NCI-H69 (cell line): ENCODE measurements around the gene PKNOX2.

Experiments
- DNase-seq: peaks from one replicate; lab custom pipeline; 2025; lab: John Stamatoyannopoulos, UW

Gene PKNOX2

GRCh38 chr11:125287491-125288210 is 123.1 kb downstream of the PKNOX2 start:
- peak; percentile 88 for DNase-seq

- peak; percentile 71 for DNase-seq
Observed at GRCh38 chr11:125289419-125290098, 125.0 kb downstream of the PKNOX2 start.

GRCh38 chr11:125290263-125290662 is 125.7 kb downstream of the PKNOX2 start:
- DNase-seq: no peak

- DNase-seq: peak; percentile 41
Observed at GRCh38 chr11:125292100-125292499, 127.5 kb downstream of the PKNOX2 start.

- no peak for DNase-seq
Observed at GRCh38 chr11:125293596-125293995, 129.0 kb downstream of the PKNOX2 start.

GRCh38 chr11:125295931-125296330 is 131.4 kb downstream of the PKNOX2 start:
- DNase-seq: no peak

GRCh38 chr11:125297346-125297915 is 132.9 kb downstream of the PKNOX2 start:
- DNase-seq: no peak

- DNase-seq: no peak
Observed at GRCh38 chr11:125299061-125299615, 134.6 kb downstream of the PKNOX2 start.

GRCh38 chr11:125299821-125300220 is 135.3 kb downstream of the PKNOX2 start:
- no peak for DNase-seq

GRCh38 chr11:125300791-125301218 is 136.3 kb downstream of the PKNOX2 start:
- no peak for DNase-seq

- no peak for DNase-seq
Observed at GRCh38 chr11:125301346-125301745, 136.8 kb downstream of the PKNOX2 start.

GRCh38 chr11:125303186-125303585 is 138.6 kb downstream of the PKNOX2 start:
- DNase-seq: no peak

- DNase-seq: no peak
Observed at GRCh38 chr11:125303694-125304093, 139.1 kb downstream of the PKNOX2 start.

GRCh38 chr11:125304136-125304535 is 139.6 kb downstream of the PKNOX2 start:
- DNase-seq: peak; percentile 21

- no peak for DNase-seq
Observed at GRCh38 chr11:125304876-125305275, 140.3 kb downstream of the PKNOX2 start.

- DNase-seq: peak; percentile 36
Observed at GRCh38 chr11:125305345-125305744, 140.8 kb downstream of the PKNOX2 start.

- DNase-seq: no peak
Observed at GRCh38 chr11:125306476-125306875, 141.9 kb downstream of the PKNOX2 start.

- no peak for DNase-seq
Observed at GRCh38 chr11:125308246-125308645, 143.7 kb downstream of the PKNOX2 start.

GRCh38 chr11:125312391-125312790 is 147.8 kb downstream of the PKNOX2 start:
- DNase-seq: peak; percentile 10

- DNase-seq: no peak
Observed at GRCh38 chr11:125312812-125313211, 148.3 kb downstream of the PKNOX2 start.

GRCh38 chr11:125313271-125314219 is 149.0 kb downstream of the PKNOX2 start:
- DNase-seq: peak; percentile 27
